ENCODE data around the gene KIF26A.
"Not testable (repeated sequence)": the region's sequence is repeated elsewhere in the genome, so short reads cannot be mapped to it uniquely, and the experiment has no call there.

The KIF26A gene

DNA sequence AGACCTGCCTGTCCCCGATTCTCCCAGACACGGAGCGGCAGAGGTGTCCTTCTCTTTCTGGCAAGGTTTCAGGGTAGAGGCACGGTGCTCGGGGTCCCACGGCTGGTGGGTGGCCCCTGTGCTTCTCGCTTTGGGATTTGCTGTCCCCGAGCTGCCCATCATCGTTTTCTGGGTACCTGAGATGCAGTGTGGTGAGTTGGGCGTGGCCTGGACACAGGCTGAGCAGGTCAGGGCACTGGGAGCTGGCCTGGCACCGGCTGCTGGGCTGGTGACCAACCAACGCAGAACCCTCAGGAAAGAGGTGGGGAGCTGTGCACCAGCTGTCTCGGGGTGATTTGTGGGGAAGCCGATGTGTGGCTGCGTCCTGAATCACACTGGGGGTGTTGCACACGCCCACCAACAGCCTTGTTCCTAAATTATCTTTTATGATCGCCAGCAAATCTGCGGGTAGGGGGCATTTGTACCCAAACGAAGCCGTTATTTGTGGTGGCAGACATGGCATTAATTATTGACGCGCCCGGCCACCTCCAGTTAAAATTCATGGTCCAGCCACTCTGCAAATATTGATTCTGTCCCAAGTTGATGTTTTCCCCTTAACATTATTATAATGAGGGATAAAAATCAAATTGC, 61.0 kb downstream of the KIF26A start:
- intact Hi-C loops (cut with DNase I), result no loop called here
- DNase-seq, result no peak

DNA sequence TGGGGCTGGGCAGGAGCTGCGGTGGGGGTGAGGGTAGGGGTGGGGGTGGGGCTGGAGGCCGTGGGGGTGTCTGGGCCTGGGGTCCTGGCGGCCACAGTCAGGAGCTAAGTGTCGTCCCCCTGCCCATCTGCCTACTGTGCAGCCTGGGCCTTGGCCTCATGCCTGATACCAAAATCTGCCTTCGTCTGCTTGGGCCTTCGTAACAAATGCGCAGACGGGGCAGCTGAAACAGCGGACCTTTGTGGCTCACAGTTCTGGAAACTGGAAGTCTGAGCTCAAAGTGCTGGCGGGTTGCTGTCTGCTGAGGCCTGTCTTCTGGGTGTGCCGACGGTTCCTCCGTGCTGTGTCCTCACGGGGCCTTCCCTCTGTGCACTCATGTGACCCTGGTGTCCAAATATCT, 61.7 kb downstream of the KIF26A start:
- DNase-seq, result no peak
- intact Hi-C loops (cut with DNase I), result no loop called here

DNA sequence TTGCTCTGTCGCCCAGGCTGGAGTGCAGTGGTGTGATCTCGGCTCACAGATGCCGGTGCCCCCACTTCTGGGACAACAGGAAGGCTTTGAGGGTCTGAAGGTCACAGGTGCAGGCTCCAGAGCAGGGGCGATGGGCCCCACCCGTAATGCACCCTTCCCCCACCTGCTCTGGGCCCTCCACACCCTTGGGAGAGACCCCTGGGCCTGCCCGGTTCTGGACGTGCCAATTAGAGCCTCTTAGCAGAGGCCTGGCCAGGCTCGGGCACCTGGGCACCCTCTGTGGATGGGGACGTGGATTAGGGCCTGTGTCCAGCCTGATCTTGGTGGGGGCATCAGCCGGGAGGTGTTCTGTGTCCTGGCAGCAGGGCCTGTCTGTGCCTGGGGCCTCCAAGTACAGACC, 62.2 kb downstream of the KIF26A start:
- intact Hi-C loops (cut with DNase I), result no loop called here
- DNase-seq, result peak in 1 of 10 donors; percentile 66

DNA sequence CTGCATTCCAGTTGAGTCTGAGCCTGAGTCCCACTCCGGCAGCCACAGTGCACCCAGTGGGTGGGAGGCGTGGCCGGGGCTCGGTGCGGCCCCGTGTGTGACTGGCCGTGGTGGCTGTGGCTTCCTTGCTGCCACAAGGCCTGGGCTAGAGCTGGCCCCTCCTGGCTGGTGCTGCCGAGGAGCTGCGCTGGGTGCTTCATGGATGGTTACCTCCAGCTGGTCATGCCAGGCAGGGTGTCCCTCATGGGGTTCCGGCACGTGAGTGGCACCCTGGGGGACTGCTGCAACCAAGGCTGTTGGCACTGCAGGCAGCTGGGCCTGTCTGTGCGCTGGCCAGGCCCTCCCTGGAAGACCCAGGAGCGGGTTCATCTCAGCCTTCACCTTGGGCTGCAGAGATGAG, 62.7 kb downstream of the KIF26A start:
- intact Hi-C loops (cut with DNase I), result no loop called here
- peak in 1 of 10 donors; percentile 79 for DNase-seq

DNA sequence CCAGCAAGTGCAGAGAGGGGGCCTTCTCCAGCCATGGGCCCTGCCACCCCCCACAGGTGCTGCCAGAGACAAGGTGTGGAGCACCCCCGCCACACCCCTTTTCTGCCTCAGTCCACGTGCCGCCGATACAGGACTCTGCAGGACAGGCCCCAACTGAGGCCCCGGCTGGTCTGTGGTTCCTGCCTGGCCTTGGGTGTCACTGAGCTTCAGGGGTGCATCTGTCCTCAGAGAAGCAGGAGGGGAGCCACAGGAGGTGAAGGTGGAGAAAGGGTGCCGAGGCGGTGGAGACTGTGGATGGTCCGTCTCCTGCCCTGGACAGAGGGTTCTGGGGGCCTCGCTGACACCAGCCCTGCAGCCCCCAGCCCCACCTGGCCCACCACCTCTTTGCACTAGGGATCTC, 63.1 kb downstream of the KIF26A start:
- intact Hi-C loops (cut with DNase I), result no loop called here
- peak in 1 of 10 donors; percentile 70 for DNase-seq

DNA sequence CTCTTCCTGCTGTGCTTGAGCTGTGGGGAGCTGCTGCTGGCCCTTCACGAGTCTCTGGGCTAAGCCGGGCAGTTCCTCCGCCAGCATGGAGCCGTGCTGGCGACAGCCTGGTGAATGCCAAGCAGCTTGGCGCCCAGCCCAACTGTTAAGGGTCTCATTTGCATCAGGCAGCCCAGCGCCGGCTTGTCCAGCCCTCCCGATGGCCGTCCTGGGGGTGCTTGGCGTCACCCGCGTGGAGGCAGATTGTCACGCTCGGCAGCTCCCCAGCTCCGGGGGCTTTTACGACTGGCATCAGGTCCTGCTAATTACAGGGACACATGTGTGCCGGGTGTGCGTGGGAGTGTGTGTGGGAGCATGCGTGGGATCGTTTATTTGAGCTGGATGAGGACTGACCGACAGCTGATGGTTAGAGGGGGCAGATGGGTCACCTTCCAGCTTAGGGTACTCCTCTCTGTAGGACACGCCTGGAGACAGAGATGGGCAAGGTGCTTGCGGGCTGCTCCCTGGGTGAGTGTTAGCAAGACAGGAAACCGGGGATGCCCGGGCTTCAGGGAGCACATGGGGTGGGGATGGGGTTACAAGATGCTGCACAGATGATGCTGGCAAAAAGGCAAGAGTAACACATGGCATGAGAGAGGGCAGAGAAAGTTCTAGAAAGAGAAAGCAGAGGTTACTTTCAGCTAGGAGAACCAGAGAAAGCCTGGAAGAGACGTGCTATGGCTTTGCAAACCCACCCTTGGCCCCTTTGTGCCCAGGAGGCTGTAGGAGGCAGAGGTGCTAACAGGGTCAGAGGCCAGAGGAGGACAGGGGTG, 64.1 kb downstream of the KIF26A start:
- peak in 5 of 10 donors; percentile 21 to 70 (median 30) for DNase-seq
- intact Hi-C loops (cut with DNase I), result no loop called here

DNA sequence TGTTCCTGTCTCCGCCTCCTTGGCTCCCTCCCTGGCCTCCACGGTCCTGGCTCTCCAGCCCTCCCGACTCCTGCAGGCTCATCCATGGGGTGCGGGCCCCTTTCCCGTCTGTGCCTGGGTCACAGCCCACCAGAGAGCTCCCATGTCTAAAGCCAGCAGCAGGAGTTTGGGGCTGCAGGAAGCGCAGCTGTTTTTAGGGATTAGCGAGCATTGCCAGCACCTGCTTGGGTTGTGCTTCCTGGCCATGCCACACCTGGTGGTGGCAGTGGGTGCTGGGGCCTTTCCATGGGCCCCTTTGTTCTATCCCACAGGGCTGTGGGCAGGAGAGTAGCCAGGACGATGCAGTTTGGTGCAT, 64.7 kb downstream of the KIF26A start:
- DNase-seq, result peak in 1 of 10 donors; percentile 64
- intact Hi-C loops (cut with DNase I), result no loop called here

DNA sequence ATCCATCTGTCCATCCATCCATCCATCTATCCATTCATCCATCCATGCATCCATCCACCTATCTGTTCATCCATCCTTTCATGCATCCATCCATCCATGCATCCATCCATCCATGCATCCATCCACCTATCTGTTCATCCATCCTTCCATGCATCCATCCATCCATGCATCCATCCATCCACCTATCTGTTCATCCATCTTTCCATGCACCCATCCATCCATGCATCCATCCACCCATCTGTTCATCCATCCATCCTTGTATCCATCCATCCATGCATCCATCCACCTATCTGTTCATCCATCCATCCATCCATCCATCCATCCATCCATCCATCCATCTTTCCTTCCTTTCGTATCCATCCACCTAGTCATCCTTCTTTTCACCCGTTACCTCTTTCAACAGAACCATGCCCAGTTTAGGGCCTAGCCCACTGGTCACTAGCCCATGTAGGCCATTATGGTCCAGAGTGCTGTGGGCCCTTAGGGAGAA, 66.3 kb downstream of the KIF26A start:
- no peak for DNase-seq

DNA sequence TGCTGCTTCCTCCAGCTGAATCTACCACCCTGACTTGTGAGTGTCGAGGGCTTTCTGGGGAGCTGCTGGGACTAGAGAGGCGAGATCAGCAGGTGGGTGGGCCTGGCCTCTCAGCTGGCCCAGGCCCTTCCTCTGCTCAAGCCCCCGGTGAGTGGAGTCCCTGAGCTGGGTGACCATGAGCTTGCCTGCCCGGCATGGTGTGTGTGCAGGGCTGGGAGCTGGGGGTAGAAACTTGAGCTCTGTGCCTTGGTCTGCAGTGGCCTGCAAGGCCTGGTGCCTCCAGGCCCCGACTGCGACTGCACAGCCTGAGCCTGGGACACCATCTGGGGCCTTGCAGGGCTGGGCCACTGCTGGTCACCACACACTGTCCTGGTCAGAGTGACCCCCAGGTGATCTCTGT, 67.4 kb downstream of the KIF26A start:
- intact Hi-C loops (cut with DNase I), result no loop called here
- peak in 1 of 10 donors; percentile 70 for DNase-seq

More for the DNA sequence above, 66.3 kb downstream of the KIF26A start:
- intact Hi-C loops (cut with DNase I), result no loop called here

DNA sequence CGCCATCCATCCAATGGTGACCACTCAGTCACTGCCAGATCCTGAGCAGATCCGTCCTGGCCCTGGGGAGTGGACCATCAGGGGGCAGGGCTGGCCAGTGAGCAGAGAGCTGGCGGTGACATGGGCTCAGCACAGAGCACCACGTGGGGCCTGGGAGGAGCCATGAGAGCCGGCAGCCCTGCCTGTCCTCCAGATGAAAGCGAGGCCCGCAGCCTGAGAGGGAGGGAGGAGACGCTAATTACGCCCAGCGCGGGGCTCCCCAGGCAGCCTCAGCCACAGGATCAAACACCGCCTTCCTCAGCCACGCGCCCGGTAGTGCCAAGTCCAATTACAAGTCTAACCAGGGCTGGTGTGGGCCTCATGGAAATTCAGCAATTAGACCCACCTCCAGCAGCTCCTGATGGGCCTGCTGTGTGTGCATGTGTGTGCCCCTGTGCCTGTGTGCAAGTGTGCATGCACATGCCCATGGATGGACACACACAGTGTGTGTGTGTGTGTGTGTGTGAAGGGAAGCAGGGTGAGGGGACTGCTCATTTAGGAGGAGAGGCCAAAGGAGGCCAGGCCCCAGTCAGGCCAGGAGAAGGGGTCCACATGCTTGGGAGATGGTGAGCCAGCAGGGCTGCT, 68.0 kb downstream of the KIF26A start:
- intact Hi-C loops (cut with DNase I), result no loop called here
- peak; percentile 26 to 90 (median 50) for DNase-seq

DNA sequence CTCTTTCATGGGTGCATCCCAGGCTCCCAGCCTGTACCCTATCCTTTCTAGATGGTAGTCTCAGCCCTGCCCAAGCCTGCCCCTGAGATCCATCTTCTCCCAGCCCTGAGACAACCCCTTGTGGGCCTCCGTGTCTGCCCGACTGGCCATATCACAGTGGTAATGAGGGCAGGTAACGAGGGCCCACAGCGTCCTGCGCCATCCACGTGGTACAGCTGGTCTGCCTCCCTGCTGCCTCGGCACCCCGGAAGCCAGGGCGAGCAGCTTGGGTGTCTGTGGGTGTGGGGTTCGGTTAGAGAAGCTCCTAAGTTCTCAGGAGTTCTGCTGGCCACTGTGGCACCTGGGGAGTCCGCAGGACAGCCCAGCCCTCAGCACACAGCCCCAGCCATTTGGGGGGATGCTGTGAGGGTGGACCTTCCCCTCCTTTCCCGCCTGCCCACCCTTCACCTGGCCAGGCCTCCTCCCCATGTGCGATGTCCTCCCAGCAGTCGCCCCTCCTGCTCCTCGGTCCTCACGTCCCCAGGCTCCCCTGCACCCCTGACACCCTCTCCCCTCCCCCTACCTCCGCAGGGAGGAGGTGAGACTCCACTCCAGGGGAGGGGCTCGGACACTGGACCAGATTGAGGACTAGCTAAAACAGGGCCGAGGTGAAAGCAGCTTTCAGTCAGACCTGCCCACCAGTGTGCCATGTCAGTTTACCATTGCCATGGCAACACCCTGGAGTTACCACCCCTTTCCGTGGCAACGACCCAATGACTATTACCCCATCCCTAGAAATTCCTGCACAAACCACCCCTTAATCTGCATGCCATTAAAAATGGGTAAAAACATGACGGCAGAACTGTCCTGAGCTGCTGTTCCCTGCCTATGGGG, 69.0 kb downstream of the KIF26A start:
- intact Hi-C loops (cut with DNase I), result no loop called here

DNA sequence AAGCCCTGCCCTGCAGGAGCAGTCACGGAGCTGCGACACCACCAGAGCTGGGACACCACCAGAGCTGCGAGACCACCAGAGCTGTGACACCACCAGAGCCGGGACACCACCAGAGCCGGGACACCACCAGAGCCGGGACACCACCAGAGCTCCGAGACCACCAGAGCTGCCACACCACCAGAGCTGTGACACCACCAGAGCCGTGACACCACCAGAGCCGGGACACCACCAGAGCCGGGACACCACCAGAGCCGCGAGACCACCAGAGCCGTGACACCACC, 69.6 kb downstream of the KIF26A start:
- intact Hi-C loops (cut with DNase I), result not testable (repeated sequence)

More for the DNA sequence above, 69.0 kb downstream of the KIF26A start:
- peak in 2 of 10 donors; percentile 59 to 68 for DNase-seq

DNA sequence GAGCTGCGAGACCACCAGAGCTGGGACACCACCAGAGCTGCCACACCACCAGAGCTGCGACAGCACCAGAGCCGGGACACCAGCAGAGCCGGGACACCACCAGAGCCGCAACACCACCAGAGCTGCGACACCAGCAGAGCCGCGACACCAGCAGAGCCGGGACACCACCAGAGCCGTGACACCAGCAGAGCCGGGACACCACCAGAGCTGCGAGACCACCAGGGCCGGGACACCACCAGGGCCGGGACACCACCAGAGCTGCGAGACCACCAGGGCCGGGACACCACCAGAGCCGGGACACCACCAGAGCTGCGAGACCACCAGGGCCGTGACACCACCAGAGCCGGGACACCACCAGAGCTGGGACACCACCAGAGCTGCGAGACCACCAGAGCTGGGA, 69.9 kb downstream of the KIF26A start:
- peak in 1 of 10 donors; percentile 49 for DNase-seq

More for the DNA sequence above, 69.6 kb downstream of the KIF26A start:
- peak in 1 of 10 donors; percentile 75 for DNase-seq

DNA sequence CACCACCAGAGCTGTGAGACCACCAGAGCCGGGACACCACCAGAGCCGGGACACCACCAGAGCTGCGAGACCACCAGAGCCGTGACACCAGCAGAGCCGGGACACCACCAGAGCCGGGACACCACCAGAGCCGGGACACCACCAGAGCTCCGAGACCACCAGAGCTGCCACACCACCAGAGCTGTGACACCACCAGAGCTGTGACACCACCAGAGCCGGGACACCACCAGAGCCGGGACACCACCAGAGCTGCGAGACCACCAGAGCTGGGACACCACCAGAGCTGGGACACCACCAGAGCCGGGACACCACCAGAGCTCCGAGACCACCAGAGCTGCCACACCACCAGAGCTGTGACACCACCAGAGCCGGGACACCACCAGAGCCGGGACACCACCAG, 70.7 kb downstream of the KIF26A start:
- intact Hi-C loops (cut with DNase I), result not testable (repeated sequence)
- DNase-seq, result peak in 1 of 10 donors; percentile 8

More for the DNA sequence above, 69.9 kb downstream of the KIF26A start:
- intact Hi-C loops (cut with DNase I), result not testable (repeated sequence)

DNA sequence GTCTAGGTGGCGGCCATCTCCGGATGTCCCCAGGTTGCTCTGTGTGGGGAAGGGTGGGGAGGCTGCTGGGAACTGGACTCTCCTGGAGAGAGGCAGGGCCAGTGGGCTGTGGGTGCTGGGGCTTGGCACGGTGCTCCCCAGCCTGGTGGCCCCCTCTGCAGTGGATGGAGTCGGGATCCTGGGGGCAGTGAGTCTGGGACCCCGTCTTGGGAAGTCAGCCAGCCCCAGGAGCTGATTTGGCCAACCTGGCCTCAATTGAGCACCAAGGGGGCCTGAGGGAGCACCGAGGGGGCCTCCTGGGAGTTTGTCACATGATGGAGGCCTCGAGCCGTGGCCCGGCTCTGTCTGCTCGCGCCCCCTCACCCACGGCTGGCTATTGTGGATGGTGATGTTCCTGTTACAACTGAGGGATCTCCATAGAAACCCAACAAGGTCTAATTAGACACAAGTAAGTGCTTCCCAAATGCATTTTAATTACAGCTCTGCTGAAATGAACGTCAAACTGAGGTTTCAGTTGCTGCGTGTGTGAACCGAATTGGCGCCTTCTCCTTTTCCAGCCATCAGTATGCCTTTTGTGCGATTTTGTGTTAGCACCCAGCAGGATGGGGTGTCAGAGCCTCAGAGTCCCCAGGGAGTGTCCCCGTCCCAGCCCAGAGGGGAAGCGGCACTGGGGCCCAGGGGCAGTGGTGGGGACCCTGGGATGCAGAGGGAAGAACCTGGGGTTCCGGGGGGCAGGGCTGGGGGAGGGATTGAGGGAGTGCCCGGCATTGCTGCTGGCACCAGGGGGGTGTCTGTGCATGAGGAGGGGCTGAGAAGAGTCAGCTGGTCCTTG, 71.8 kb downstream of the KIF26A start:
- DNase-seq, result peak in 3 of 10 donors; percentile 29 to 73 (median 61)
- intact Hi-C loops (cut with DNase I), result no loop called here

DNA sequence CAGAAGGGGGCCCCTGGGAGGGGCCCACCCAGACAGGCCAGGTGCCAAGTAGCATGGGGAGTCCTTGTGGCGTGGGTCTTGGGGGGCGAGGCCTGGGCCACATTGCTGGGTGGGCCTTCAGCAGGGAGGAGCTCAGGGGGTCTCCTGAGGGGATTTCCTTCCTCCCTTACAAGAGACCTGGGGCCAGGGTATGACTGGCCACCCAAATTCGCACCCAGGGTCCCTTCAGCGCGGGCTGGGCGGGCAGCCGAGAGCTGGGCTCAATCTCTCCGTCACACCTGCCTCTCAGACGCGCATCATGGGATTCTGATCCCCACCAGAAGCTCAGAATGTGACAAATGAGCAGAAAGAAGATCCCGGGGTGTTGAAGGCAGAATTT, 72.4 kb downstream of the KIF26A start:
- intact Hi-C loops (cut with DNase I), result no loop called here

DNA sequence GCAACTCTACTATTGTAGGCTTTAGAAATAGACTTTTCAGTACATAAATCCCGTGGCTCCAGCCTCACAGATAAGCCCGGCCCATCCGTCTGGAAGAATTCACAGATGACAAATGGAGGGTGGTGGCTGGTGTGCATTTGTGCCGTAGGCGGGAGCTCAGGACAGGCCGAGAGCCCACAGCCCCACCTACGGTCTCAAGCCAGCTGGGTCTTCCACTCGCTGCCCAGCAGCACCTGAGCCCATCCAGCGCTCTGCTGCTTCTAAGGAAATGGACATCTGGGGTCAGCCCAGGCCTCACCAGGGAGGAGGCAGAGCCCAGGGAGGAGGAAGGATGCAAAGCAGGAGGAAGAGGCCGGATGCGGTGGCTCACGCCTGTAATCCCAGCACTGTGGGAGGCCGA, 72.8 kb downstream of the KIF26A start:
- peak in 3 of 10 donors; percentile 19 to 83 (median 73) for DNase-seq

More for the DNA sequence above, 72.4 kb downstream of the KIF26A start:
- DNase-seq, result peak in 2 of 10 donors; percentile 38 to 44

DNA sequence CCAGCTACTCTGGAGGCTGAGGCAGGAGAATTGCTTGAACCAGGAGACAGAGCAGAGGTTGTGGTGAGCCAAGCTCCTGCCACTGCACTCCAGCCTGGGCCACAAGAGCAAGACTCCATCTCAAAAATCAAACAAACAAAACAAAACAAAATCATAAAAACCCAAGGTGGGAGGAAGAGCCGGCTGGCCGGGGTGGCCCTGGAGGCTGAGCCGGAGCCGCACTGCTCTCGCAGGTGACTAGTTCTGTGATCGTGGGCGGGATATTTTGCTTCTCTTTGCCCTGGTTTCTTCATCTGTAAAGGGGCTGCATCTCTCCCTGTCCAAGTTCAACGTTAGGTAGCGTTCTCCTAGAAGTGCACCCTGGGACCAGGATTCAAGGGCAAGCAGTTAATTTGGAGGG, 73.4 kb downstream of the KIF26A start:
- intact Hi-C loops (cut with DNase I), result no loop called here
- peak in 3 of 10 donors; percentile 14 to 20 (median 19) for DNase-seq

More for the DNA sequence above, 72.8 kb downstream of the KIF26A start:
- intact Hi-C loops (cut with DNase I), result no loop called here
